Activated CD8-positive, alpha-beta memory T cell treated with anti-CD3 and anti-CD28 coated beads, Interleukin-2, amount 10 ng/mL, durations not matched to agents 7 days and 5 days (primary cell): ENCODE results near the gene KLRF1. TPM values are rescaled to one million over a fixed set of nuclear protein-coding genes. Genes with fewer than 3 reads are reported as not detected.

Experiments used
- ATAC-seq: fragments of 150-1000 bp; cut with Tn5 transposase; one replicate; pipeline ENCODE4 v1.10.0; 2021; ENCODE audit warnings: moderate library complexity
- CTCF ChIA-PET: fragments of 350-600 bp; sonication (Branson Sonifier 250); formaldehyde crosslinking; loops from one replicate; lab custom pipeline; 2021; ENCODE audit warnings: antibody characterized with exemption; lab: Charles Lee
- DNase-seq: peaks from one replicate; pipeline ENCODE4 v3.0.0-alpha.2; 2020
- H3K27ac Mint-ChIP-seq: one replicate; pipeline ENCODE4 v1.8.0; 2021; ENCODE audit warnings: mild to moderate bottlenecking, mixed read lengths
- H3K27me3 Mint-ChIP-seq: one replicate; pipeline ENCODE4 v1.8.0; 2021; ENCODE audit warnings: mixed read lengths
- H3K36me3 Mint-ChIP-seq: one replicate; pipeline ENCODE4 v1.8.0; 2021; ENCODE audit warnings: mild to moderate bottlenecking, mixed read lengths
- H3K4me1 Mint-ChIP-seq: one replicate; pipeline ENCODE4 v1.8.0; 2021; ENCODE audit warnings: mixed read lengths
- H3K4me3 Mint-ChIP-seq: one replicate; pipeline ENCODE4 v1.8.0; 2021; ENCODE audit warnings: mild to moderate bottlenecking, moderate library complexity, mixed read lengths
- H3K9me3 Mint-ChIP-seq: one replicate; pipeline ENCODE4 v1.8.0; 2022; ENCODE audit warnings: low read depth, mixed read lengths
- total RNA-seq, 2 experiments: library from RNA; stranded (reverse); gene quantifications; one replicate each; pipeline ENCODE4 v1.2.3, GENCODE V29; 2021

The KLRF1 gene
- total RNA-seq, 2 experiments from 2014 or later = 0.44 to 0.54 TPM

- peak overlapping the region; percentile 78 for H3K4me3 Mint-ChIP-seq
- H3K4me1 Mint-ChIP-seq = peaks cover 55% of the 10 kb centered on the region
- ATAC-seq (no peak), DNase-seq (no peak)
- H3K9me3 Mint-ChIP-seq = peaks cover 6% of the 10 kb centered on the region
- peaks cover 24% of the 10 kb centered on the region for H3K36me3 Mint-ChIP-seq
- peak overlapping the region; percentile 95 for H3K27ac Mint-ChIP-seq
- H3K27me3 Mint-ChIP-seq = no peaks in the 10 kb centered on the region
- CTCF ChIA-PET = interaction anchor here (1.4 to 10.7 kb wide), 6 partner anchors 18 to 161 kb away, joined by 3 to 503 read pairs (median 28); partner anchors contain the start of genes CD69 and CLEC2B
These were observed 31.3 kb upstream of the KLRF1 start for GRCh38 chr12:9795945-9796344.

- Mint-ChIP-seq H3K27ac (peak overlapping the region; percentile 95), H3K36me3 (peaks cover 25% of the 10 kb centered on the region), H3K4me1 (peaks cover 55% of the 10 kb centered on the region), H3K4me3 (peak overlapping the region; percentile 78), H3K27me3 (no peaks in the 10 kb centered on the region), H3K9me3 (peaks cover 6% of the 10 kb centered on the region)
- CTCF ChIA-PET = interaction anchor here (0.7 to 10.7 kb wide), 8 partner anchors 18 to 162 kb away, joined by 3 to 503 read pairs (median 6); partner anchors contain the start of genes CD69 and CLEC2B
- DNase-seq (no peak), ATAC-seq (peak; percentile 51)
These were observed 30.9 kb upstream of the KLRF1 start for GRCh38 chr12:9796346-9796745.

GRCh38 chr12:9796971-9797370 is 30.3 kb upstream of the KLRF1 start:
- no peak for ATAC-seq
- Mint-ChIP-seq H3K36me3 (peaks cover 21% of the 10 kb centered on the region), H3K4me1 (peaks cover 54% of the 10 kb centered on the region), H3K9me3 (peaks cover 6% of the 10 kb centered on the region), H3K27me3 (no peaks in the 10 kb centered on the region), H3K27ac (peak overlapping the region; percentile 95), H3K4me3 (peak overlapping the region; percentile 78)
- no peak for DNase-seq
- CTCF ChIA-PET = interaction anchor here (0.7 to 10.7 kb wide), 15 partner anchors 14 to 343 kb away, joined by 3 to 503 read pairs (median 5); partner anchors contain the start of genes CD69 and CLEC2B

- Mint-ChIP-seq H3K27me3 (no peaks in the 10 kb centered on the region), H3K27ac (peak overlapping the region; percentile 23), H3K4me3 (peak overlapping the region; percentile 6), H3K9me3 (peaks cover 8% of the 10 kb centered on the region), H3K36me3 (peaks cover 17% of the 10 kb centered on the region), H3K4me1 (peaks cover 46% of the 10 kb centered on the region)
- CTCF ChIA-PET = interaction anchor here (0.6 to 10.7 kb wide), 24 partner anchors 8 to 365 kb away, joined by 3 to 503 read pairs (median 4); partner anchors contain the start of genes CD69, CLEC12B and CLEC2B
- ATAC-seq = peak; percentile 86
- peak; percentile 88 for DNase-seq
These were observed 29.3 kb upstream of the KLRF1 start for GRCh38 chr12:9797722-9798619.

- H3K9me3 Mint-ChIP-seq = peaks cover 2% of the 10 kb centered on the region
- ATAC-seq (no peak), DNase-seq (no peak)
- peaks cover 28% of the 10 kb centered on the region for H3K4me1 Mint-ChIP-seq
- peaks cover 10% of the 10 kb centered on the region for H3K27me3 Mint-ChIP-seq
- no peak overlapping the region for H3K4me3 Mint-ChIP-seq
- CTCF ChIA-PET = interaction anchor here (1.4 to 10.7 kb wide), 6 partner anchors 14 to 350 kb away, joined by 3 to 503 read pairs (median 26); partner anchors contain the start of genes CD69 and CLEC12B
- peaks cover 8% of the 10 kb centered on the region for H3K36me3 Mint-ChIP-seq
- H3K27ac Mint-ChIP-seq = no peak overlapping the region
These were observed 27.3 kb upstream of the KLRF1 start for GRCh38 chr12:9799961-9800360.

- peaks cover 23% of the 10 kb centered on the region for H3K27me3 Mint-ChIP-seq
- H3K4me1 Mint-ChIP-seq = peaks cover 6% of the 10 kb centered on the region
- CTCF ChIA-PET = interaction anchor here (1.0 to 13.6 kb wide), 4 partner anchors 8 to 63 kb away, joined by 3 to 187 read pairs (median 4); no protein-coding TSS in a partner anchor
These were observed 21.4 kb upstream of the KLRF1 start for GRCh38 chr12:9805883-9806282.

GRCh38 chr12:9806714-9807113 is 20.6 kb upstream of the KLRF1 start:
- no peak for ATAC-seq
- Mint-ChIP-seq H3K9me3 (peaks cover 2% of the 10 kb centered on the region), H3K4me3 (no peak overlapping the region), H3K4me1 (peaks cover 11% of the 10 kb centered on the region), H3K27ac (no peak overlapping the region), H3K27me3 (peaks cover 25% of the 10 kb centered on the region), H3K36me3 (peaks cover 6% of the 10 kb centered on the region)
- DNase-seq = no peak
- CTCF ChIA-PET = interaction anchor here (1.1 to 13.6 kb wide), 2 partner anchors 9 to 54 kb away, joined by 4 to 187 read pairs; no protein-coding TSS in a partner anchor

More at GRCh38 chr12:9805883-9806282, 21.4 kb upstream of the KLRF1 start:
- Mint-ChIP-seq H3K4me3 (no peak overlapping the region), H3K27ac (no peak overlapping the region), H3K36me3 (peaks cover 8% of the 10 kb centered on the region), H3K9me3 (peaks cover 2% of the 10 kb centered on the region)
- no peak for DNase-seq
- no peak for ATAC-seq

- H3K9me3 Mint-ChIP-seq = no peaks in the 10 kb centered on the region
- H3K4me3 Mint-ChIP-seq = no peak overlapping the region
- no peak for ATAC-seq
- no peak overlapping the region for H3K27ac Mint-ChIP-seq
- CTCF ChIA-PET = interaction anchor here (1.0 to 13.6 kb wide), 4 partner anchors 9 to 66 kb away, joined by 3 to 187 read pairs (median 4); no protein-coding TSS in a partner anchor
- peaks cover 26% of the 10 kb centered on the region for H3K27me3 Mint-ChIP-seq
- no peak for DNase-seq
- peaks cover 15% of the 10 kb centered on the region for H3K4me1 Mint-ChIP-seq
- H3K36me3 Mint-ChIP-seq = peaks cover 1% of the 10 kb centered on the region
These were observed 18.8 kb upstream of the KLRF1 start for GRCh38 chr12:9808504-9808903.

- peaks cover 20% of the 10 kb centered on the region for H3K27me3 Mint-ChIP-seq
These were observed 17.9 kb upstream of the KLRF1 start for GRCh38 chr12:9809338-9809737.

GRCh38 chr12:9809866-9810265 is 17.4 kb upstream of the KLRF1 start:
- CTCF ChIA-PET = interaction anchor here (2.1 to 13.6 kb wide), 3 partner anchors 12 to 67 kb away, joined by 5 to 187 read pairs (median 6); no protein-coding TSS in a partner anchor
- DNase-seq (no peak), ATAC-seq (no peak)
- Mint-ChIP-seq H3K36me3 (no peaks in the 10 kb centered on the region), H3K4me3 (no peak overlapping the region), H3K27ac (no peak overlapping the region), H3K9me3 (no peaks in the 10 kb centered on the region), H3K27me3 (peaks cover 18% of the 10 kb centered on the region), H3K4me1 (peaks cover 23% of the 10 kb centered on the region)

More at GRCh38 chr12:9809338-9809737, 17.9 kb upstream of the KLRF1 start:
- no peaks in the 10 kb centered on the region for H3K36me3 Mint-ChIP-seq
- no peak for DNase-seq
- no peak overlapping the region for H3K4me3 Mint-ChIP-seq
- no peaks in the 10 kb centered on the region for H3K9me3 Mint-ChIP-seq
- H3K4me1 Mint-ChIP-seq = peaks cover 23% of the 10 kb centered on the region
- CTCF ChIA-PET = interaction anchor here (2.1 to 13.6 kb wide), 3 partner anchors 12 to 67 kb away, joined by 5 to 187 read pairs (median 6); no protein-coding TSS in a partner anchor
- no peak overlapping the region for H3K27ac Mint-ChIP-seq
- ATAC-seq = no peak

- Mint-ChIP-seq H3K4me1 (peaks cover 23% of the 10 kb centered on the region), H3K27me3 (peaks cover 18% of the 10 kb centered on the region), H3K36me3 (no peaks in the 10 kb centered on the region), H3K27ac (no peak overlapping the region), H3K4me3 (no peak overlapping the region), H3K9me3 (no peaks in the 10 kb centered on the region)
- ATAC-seq (no peak), DNase-seq (no peak)
- CTCF ChIA-PET = interaction anchor here (0.6 to 13.6 kb wide), 3 partner anchors 9 to 58 kb away, joined by 3 to 187 read pairs (median 6); no protein-coding TSS in a partner anchor
These were observed 16.6 kb upstream of the KLRF1 start for GRCh38 chr12:9810671-9811070.

GRCh38 chr12:9811621-9812020 is 15.7 kb upstream of the KLRF1 start:
- peaks cover 23% of the 10 kb centered on the region for H3K4me1 Mint-ChIP-seq
- ATAC-seq (no peak), DNase-seq (no peak)
- peaks cover 18% of the 10 kb centered on the region for H3K27me3 Mint-ChIP-seq
- H3K9me3 Mint-ChIP-seq = no peaks in the 10 kb centered on the region
- no peaks in the 10 kb centered on the region for H3K36me3 Mint-ChIP-seq
- CTCF ChIA-PET = interaction anchor here (0.6 to 13.6 kb wide), 5 partner anchors 10 to 739 kb away, joined by 3 to 187 read pairs (median 6); no protein-coding TSS in a partner anchor
- no peak overlapping the region for H3K27ac Mint-ChIP-seq
- H3K4me3 Mint-ChIP-seq = no peak overlapping the region
